Left forelimb (tissue), 1 donor: ENCODE data around the gene CTSD.

ENCODE experiments used
- DNase-seq: peaks from one replicate; pipeline ENCODE4 v3.0.0-alpha.2; 2018; ENCODE audit warnings: low spot score

The CTSD gene

DNA sequence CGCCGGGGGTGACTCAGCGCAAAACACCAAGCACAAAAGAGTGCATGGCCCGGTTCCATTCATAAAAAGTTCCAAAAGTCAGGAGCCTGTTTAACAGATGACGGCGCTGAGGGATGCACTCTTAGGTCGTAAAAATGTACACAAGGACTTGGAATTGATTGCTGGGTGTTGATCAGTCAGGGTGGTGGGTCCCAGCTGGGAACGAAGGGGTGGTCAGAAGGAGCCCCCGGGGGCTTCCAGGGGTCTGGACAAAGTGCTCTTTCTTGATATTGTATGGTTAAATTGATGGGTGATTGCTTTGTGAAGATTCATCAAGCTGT is 34.1 kb downstream of the CTSD start:
- DNase-seq, result no peak

DNA sequence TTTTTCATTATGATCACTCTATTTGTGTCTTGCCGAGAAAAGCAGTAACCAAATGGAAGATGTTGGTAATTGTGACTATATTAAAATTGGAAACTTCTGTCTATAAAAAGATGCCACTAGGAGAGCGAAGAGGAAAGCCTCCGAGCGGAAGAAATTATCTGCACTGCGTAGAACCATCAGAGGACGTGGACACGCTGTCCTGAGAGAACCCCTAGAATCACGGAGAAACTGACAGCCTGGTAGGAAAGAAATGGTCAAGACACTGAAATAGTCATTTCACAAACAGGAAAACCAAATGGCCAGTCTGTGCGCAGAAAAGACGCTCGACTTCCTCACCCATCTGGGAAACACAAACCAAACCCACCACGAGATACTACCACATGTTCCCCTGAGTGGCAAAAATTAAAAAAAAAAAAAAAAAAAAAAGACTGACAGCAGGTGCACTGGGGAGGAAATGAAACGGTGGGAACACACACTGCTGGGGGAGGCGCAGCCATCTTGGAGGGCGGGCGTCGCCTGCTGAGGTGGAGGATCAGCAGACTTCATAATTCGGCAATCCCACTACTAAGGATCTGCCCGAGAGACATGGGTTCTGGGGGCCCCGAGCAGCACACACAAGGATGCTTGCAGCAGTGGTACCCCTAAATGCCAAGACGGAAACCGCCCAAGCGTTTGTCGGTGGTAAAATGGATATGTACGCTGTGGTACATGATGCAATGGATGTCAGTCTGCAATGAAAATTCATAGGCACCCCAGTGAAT is 34.6 kb downstream of the CTSD start:
- no peak for DNase-seq

DNA sequence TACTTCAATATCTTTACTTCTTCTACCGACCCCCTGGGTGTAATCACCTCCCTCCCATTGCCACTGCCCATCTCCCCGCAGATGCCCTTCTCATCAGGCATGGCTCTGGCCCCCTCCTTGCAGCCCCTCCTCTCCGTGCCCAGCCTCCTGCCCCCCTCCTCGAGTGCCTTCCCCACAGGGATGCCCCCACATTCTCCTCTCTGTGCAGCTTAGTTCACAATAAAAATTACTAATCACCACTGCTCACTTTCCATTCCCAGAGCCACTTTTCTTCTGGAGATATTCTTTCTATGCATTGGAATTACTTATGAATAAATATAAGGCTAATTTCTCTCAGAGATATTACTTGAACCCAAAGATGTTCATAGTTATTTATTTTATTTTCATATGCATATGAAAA is 35.4 kb downstream of the CTSD start:
- DNase-seq, result no peak

DNA sequence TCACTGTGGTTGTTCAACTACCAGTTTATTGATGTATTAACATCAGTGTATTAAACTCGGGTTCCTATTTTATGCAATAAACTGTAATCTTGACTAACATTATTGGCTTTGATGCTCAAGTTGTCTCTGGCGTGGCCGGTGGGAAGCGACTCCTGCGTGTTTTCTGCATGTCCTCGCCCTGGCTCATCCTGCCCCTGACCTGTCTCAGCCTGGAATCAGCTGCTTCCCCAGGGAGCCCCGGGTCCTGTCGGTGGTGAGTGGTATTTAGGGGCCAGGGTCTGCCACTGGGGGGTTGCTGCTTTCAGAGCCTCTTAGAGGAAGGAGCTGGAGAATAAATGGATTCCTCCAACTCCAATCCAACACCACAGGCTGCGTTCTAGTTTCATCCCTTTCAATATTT is 35.9 kb downstream of the CTSD start:
- no peak for DNase-seq

DNA sequence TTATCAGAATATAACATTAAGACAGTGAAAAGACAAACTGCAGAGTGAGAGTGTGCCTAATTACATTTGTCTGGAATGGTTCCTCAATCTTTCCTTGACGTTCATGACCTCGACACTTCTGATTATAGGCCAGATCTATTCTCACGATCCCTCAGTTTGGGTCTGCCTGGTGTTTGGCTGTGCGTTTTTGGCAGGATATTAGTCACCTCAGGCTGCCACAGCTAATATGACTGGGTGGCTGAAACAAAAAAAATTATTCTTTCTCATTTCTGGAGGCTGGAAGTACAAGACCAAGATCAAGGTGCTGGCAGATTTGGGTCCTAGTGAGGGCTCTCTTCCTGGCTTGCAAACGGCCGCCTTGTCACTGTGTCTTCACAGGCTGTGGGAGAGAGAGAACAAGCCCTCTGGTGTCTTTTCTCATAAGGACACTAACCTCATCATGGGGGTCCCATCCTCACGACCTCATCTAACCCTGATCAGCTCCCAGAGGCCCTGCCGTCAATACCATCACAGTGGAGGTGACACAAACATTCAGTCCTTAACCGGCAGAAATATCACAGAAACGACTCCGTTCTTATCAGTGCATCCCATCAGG is 36.5 kb downstream of the CTSD start:
- DNase-seq, result no peak

DNA sequence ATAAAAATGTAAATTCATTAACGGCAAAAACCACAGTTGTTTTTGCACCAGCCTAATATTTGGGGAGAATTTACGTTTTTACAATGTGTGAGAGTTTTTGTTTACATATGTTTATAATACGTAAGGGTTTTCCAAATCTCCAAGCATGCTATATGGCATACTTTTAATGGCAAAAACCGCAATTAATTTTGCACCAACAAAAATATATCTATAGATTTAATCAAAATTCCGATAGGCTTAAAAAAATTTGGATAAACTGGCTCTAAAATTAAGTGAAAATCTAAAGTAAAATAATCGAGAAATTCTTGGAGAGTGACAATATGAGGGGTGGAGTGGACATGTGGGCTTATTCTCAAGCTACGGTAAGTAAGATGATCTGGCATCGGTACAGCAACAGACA is 43.9 kb downstream of the CTSD start:
- DNase-seq, result no peak

DNA sequence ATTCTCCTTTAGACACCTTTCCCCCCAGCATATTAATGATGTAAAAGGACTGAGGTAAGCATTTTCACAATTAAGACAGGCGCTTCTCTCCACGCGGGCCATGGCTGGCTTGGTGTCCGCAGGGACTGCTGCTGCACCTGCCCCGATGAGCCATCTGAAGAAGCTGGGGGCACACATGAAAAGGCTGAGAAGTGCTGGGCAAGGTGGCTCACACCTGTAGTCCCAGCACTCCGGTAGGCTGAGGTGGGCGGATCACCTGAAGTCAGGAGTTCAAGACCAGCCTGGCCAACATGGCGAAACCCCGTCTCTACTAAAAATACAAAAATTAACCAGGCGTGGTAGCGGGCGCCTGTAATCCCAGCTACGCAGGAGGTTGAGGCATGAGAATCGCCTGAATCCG is 45.4 kb downstream of the CTSD start:
- no peak for DNase-seq

DNA sequence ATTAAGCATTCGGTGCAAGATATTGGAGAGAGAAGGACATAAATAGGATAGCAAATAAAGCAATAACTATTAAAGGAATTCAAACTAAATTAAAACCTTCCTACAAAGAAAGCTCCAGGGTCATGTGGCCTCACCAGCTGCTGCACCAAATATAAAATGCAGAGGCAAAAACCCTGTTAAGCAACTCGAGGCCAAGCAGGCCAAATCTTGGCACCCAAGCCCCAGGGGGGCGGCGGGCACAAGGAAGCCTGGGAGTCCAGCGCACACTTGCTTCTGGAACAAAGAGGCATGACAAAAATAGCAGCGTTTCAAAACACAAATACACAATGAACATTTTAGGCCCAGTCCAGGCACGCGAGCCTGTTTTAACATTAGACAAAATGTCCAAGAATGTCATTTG is 46.0 kb downstream of the CTSD start:
- DNase-seq, result no peak

DNA sequence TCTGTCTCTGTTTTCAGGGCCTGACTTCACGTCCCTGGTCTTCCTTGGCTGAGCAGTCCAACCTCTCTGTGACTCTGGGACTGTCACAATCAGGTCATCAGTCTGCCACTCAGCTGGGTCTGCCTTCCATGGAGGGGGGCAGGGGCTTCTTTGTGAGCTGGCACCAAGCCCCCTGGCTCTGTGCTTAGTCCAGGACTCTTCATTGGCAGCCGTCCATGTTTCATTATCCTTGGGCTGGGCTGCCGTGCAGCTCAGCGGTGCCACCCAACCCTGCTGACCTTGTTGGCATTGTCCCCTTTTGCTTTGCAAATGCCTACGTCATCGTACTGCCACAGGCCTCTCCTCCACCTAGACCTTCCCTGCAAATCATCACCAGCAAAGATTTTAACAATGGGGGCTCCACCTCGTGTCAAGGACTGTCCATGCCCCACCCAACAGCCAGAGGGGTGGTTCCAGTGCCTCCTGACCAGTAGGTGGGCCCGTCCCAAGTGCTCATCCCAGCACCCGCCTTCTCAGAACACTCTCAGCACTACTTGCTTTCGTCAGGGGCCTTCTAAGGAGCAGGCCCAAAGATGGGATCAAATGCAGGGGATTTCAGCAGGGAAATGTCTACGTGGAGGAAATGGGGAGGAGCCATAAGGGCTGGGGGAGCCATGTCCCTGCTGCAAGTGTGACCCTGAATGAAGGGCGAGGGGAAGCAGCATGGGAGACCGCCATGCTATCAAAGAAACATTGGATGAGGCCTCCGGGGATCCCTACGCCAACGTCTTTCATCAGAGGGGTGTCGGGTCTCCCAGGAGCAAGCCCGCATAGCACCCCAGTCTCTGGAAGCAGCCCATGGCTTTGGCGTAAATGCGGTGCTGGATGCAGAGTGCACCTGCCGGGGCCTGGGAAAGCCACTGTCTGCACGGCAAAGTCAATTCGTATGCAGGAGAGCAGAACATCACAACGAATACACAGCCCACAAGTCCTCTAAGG is 48.5 kb downstream of the CTSD start:
- no peak for DNase-seq

DNA sequence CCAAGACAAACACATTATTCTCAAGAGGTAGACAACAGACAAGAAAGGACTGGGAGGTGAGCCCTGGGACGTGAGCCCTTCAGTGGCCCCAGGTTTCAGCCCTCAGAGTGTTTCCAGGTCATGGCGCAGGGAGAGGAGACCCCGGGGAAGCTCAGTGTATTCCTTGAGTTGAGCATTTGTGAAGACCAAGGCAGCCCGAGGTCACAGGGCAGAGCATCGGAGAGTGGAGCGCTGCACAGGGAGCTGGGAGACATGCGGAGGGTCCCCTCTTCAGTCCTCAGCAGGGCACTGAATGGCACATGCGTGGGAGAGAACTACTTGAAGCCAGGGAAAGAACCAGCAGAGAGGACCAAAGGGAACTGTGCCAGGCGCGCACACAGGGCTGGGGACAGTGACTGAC is 55.0 kb downstream of the CTSD start:
- DNase-seq, result no peak

DNA sequence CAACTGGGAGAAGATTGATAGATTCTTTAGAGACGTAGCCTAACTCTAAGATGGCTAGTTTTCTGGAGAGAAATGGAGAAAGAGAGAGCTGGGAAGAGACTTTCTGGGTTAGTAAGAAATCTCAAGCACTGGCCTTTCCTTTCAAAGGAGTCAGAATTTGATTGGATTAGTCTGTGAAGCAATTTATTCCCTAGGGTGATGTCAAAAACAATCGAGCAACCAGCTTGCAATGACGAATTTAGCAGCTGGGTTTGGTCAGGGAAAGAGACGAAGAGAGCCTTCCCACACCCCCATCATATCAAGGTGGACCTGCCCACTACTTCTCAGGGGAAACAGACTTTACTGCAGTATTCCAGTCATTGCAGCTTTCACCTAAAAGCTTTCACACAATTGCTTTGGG is 56.0 kb downstream of the CTSD start:
- no peak for DNase-seq

DNA sequence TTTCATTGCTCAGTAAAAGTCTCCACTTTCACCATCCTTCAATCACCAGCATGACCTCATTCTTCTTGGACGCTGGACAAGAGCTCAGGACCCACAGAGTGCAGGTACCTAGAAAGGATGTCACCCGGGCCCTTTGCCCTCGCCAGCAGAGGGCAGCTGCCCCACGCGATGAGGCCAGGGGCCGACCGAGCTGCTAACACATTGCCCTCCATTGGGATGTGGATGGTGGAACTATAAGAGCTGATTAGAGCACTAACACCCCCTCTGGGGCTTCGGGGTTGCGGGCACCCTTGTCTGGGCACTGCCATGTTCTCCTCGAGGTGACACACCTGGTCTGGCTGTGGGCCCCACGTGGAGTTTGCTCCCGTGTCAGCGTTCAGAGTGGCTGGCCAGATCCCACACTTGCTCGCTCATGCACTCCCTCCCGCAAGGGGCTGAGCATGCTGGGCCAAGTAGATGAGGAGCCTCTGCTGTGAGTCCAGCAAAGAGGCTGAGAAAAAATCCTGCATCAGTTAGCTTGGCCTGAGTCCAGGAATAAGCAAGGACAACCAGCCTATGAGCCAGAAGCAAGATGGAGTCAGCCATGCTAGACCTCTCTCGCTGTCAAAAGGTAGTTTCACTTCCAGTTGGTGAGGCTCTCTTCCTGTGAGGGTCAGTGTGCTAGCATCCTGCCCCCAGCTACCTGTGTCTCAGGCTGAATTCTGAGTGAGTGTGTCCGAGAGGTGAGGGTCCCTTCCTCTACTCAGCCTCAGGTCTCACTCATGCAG is 56.9 kb downstream of the CTSD start:
- DNase-seq, result no peak

DNA sequence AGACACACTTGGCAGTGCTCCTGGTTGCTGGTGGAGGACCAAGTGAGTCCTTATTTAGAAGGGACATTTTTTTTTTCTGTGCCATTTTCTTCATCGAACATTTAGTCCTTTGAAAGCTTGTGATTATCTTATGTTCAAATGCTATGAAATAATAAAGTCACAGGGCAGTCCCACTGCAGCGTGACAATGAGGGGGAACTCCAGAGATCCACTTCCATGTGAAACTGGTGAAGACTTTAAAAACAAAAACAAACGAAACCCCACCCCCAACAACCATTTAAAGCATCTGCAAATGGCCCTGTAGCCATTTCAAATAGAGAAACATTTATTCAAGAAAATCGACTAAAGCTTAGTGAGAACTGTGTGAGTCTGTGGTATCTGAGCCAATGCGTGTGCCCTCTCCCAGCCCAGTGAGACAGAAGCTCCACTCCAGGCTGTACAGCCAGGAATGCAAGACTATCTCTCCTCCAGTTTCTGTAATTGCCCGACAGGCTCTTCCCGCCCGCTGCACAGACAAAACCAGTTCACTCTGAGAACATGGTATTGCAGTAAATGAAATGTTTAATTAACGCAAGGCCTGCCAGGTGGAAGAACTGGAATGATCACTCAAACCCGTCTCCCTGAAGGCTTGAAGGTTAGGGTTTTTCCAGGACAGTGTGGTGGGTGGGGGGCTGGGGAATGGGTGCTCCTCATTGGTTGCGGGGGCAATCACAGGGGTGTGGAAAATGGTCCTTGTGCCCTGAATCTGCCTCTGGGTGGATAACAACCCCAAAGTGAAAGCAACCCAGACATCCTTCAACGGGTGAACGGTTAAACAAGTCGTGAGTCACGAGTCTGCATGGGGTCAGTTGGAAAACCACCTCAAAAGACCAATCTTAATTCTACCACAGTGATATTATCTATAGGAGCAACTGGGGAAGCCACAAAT is 58.3 kb downstream of the CTSD start:
- no peak for DNase-seq

DNA sequence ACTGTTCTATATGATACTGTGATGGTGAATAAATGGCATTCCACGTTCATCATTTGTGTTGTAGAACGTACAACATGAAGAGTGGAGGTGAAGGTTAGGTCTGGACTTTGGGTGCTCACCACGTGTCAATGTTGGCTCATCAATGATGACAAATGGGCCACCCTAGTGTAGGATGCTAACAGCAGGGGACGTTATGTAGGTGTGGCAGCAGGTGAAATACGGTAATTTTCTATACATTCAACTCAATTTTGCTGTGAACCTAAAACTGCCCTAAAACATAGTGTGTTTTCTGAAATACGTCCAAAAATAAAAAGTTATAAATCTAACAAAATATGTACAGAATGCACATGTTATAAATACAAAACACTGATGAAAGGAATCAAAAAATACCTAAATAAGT is 60.6 kb downstream of the CTSD start:
- DNase-seq, result no peak
